PC-3 (cell line): Measurements from ENCODE around the gene TRDN.

ENCODE experiments used
- EZH2 ChIP-seq: fragments of 300-600 bp; sonication (generic); IDR thresholded peaks from one replicate; pipeline ENCODE4 v1.6.1; 2017; ENCODE audit warnings: antibody characterized with exemption, mild to moderate bottlenecking, low read length; ENCODE audit not compliant: unreplicated experiment
- TF ChIP-seq, protein P1 (sequence below): fragments of 300-600 bp; sonication (generic); conservative IDR thresholded peaks from 2 replicates; pipeline ENCODE4 v1.5.1; 2017; ENCODE audit warnings: antibody characterized with exemption, low read depth, mild to moderate bottlenecking, low read length

DNA sequence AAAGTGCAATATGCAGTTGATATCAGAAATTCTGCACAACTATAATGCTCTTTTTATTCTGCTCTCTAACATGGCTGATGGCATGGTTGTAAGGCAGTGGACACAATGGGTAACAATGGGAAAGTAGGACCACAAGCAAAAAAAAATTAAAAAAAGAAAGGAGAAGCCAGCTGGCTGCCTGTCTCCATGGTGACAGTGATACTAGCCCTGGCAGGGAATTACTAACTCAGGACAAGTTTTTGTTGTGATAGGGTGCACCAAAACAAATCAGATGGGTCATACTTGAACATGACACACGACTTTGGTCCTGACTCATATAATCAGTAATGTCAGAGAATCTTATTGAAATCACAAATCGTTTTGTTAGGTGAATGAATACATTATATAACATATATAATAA is 169.4 kb downstream of the TRDN start:
- TF ChIP-seq, protein P1, sequence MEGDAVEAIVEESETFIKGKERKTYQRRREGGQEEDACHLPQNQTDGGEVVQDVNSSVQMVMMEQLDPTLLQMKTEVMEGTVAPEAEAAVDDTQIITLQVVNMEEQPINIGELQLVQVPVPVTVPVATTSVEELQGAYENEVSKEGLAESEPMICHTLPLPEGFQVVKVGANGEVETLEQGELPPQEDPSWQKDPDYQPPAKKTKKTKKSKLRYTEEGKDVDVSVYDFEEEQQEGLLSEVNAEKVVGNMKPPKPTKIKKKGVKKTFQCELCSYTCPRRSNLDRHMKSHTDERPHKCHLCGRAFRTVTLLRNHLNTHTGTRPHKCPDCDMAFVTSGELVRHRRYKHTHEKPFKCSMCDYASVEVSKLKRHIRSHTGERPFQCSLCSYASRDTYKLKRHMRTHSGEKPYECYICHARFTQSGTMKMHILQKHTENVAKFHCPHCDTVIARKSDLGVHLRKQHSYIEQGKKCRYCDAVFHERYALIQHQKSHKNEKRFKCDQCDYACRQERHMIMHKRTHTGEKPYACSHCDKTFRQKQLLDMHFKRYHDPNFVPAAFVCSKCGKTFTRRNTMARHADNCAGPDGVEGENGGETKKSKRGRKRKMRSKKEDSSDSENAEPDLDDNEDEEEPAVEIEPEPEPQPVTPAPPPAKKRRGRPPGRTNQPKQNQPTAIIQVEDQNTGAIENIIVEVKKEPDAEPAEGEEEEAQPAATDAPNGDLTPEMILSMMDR = no peak
- TF ChIP-seq EZH2 = no peak
